Right lobe of liver (tissue), 6 donors: Measurements from ENCODE around the gene ZNF513. TPM values are rescaled to one million over a fixed set of nuclear protein-coding genes. Genes with fewer than 3 reads are reported as not detected.

Experiments
- ATAC-seq, 4 donors: fragments of 200-7000 bp; cut with Tn5 transposase; one replicate each; pipeline ENCODE4 v1.9.1; 2020; ENCODE audit warnings: mild to moderate bottlenecking in 4 of 4, moderate library complexity in 4 of 4
- DNase-seq, 3 donors: peaks; one replicate each; pipeline ENCODE4 v3.0.0-alpha.2; 2020
- H3K27ac ChIP-seq, 3 donors: fragments of 200-600 bp; one replicate each; pipeline ENCODE4 v1.8.0; 2022
- H3K27me3 ChIP-seq, 2 donors: fragments of 200-600 bp; one replicate each; pipeline ENCODE4 v1.8.0; 2022
- H3K36me3 ChIP-seq, 4 donors: fragments of 200-600 bp; sonication (generic) in 1 of 4; one replicate each; pipeline versions ENCODE4 v1.5.1 to v1.8.0; 2017 to 2022; ENCODE audit warnings: control low read depth in 1 of 4
- H3K4me1 ChIP-seq, 4 donors: fragments of 200-600 bp; sonication (generic) in 1 of 4; one replicate each; pipeline versions ENCODE4 v1.5.1 to v1.8.0; 2017 to 2022; ENCODE audit warnings: control low read depth in 1 of 4
- H3K4me3 ChIP-seq, 3 donors: fragments of 200-600 bp; one replicate each; pipeline ENCODE4 v1.8.0; 2022
- H3K9me3 ChIP-seq, 4 donors: fragments of 200-600 bp; sonication (generic) in 1 of 4; one replicate each; pipeline versions ENCODE4 v1.5.1 to v1.8.0; 2017 to 2022; ENCODE audit warnings: control low read depth in 1 of 4
- CTCF ChIP-seq, 4 donors: fragments of 200-600 bp in 3 of 4; fragments of 450-650 bp in 1 of 4; IDR thresholded peaks; one replicate each; pipeline versions ENCODE4 v1.5.1 to v1.8.0; 2016 to 2022; ENCODE audit warnings: antibody characterized with exemption in 4 of 4, mild to moderate bottlenecking in 2 of 4
- POLR2A ChIP-seq: fragments of 450-650 bp; IDR thresholded peaks from one replicate; pipeline ENCODE4 v1.6.1; 2017; ENCODE audit warnings: antibody characterized with exemption, mild to moderate bottlenecking
- WGBS: methylation state at CpG from one replicate; pipeline ENCODE4 v1.1.6; 2018; ENCODE audit warnings: low coverage, low lambda C conversion rate; ENCODE audit not compliant: insufficient coverage; ENCODE audit errors: missing lambda C conversion rate; 5-methylcytosine and 5-hydroxymethylcytosine counted together
- intact Hi-C, 2 donors: fragments of 100-400 bp; cut with DNase I; formaldehyde crosslinking; loops; one replicate each; pipeline versions ENCODE4 v1.11.2 to v1.14.1; 2022
- total RNA-seq, 6 experiments: library from RNA; depleted of rRNA in 2 of 6; stranded (reverse); fragments of >200 nt in 2 of 6; fragmentation: NEBNext Ultra II Directional in 3 of 6; extraction: Animal tissue kit (Norgen Biotek cat#: 25700) in 3 of 6; gene quantifications; one replicate each; pipeline versions ENCODE4 v1.1.0 to v1.2.4, GENCODE V29; 2016 to 2023
- donor health status: DM: no; HTN: yes; CAD: no.
- donor health status: DM: no; HTN: no; CAD: no.
- donor health status: DM: no; HTN: no; CAD: no.
- donor health status: DM: no; HTN: yes; CAD: no.
- donor health status: DM: no; HTN: yes; CAD: no.

Gene ZNF513
- total RNA-seq, 6 experiments from 2014 or later, result 6.0 to 14.7 (median 9.8) TPM

- no peak overlapping the region for H3K4me3 ChIP-seq
- H3K27ac ChIP-seq, result no peak overlapping the region
- no peak for TF ChIP-seq CTCF (IDR thresholded peaks at IDR 0.05)
- no peak for TF ChIP-seq POLR2A
- no peak for ATAC-seq
- peaks cover 6 to 64% (median 26%) of the 10 kb centered on the region in 4 donors for H3K36me3 ChIP-seq
- DNase-seq, result no peak
- H3K4me1 ChIP-seq, result peaks cover 0 to 56% (median 22%) of the 10 kb centered on the region in 4 donors
- WGBS, result 50% methylated on average over 5 of the region's 16 CpGs
- no peaks in the 10 kb centered on the region for H3K9me3 ChIP-seq
- intact Hi-C loops, result no loop called here
- H3K27me3 ChIP-seq, result no peaks in the 10 kb centered on the region
Observed at GRCh38 chr2:27376151-27376865, 4.2 kb downstream of the ZNF513 start.

- no peak for TF ChIP-seq CTCF (IDR thresholded peaks at IDR 0.05)
- TF ChIP-seq POLR2A, result no peak
- WGBS, result 61% methylated on average over 3 of the region's 20 CpGs
- H3K4me3 ChIP-seq, result no peak overlapping the region
- H3K4me1 ChIP-seq, result peaks cover 0 to 51% (median 22%) of the 10 kb centered on the region in 4 donors
- ATAC-seq (no peak), DNase-seq (no peak)
- H3K27ac ChIP-seq, result no peak overlapping the region
- intact Hi-C loops, result no loop called here
- H3K36me3 ChIP-seq, result peaks cover 6 to 64% (median 26%) of the 10 kb centered on the region in 4 donors
- no peaks in the 10 kb centered on the region for H3K9me3 ChIP-seq
- no peaks in the 10 kb centered on the region for H3K27me3 ChIP-seq
Observed at GRCh38 chr2:27375513-27376099, 4.9 kb downstream of the ZNF513 start.

GRCh38 chr2:27373567-27373966, 7.0 kb downstream of the ZNF513 start:
- peaks cover 6 to 68% (median 26%) of the 10 kb centered on the region in 4 donors for H3K36me3 ChIP-seq
- H3K4me1 ChIP-seq, result peaks cover 0 to 48% (median 17%) of the 10 kb centered on the region in 4 donors
- 82% methylated on average over 5 of the region's 5 CpGs for WGBS

GRCh38 chr2:27372937-27373336, 7.6 kb downstream of the ZNF513 start:
- no peak for ATAC-seq
- DNase-seq, result no peak
- WGBS, result 60% methylated on average over 1 of the region's 6 CpGs
- Histone ChIP-seq H3K9me3 (no peaks in the 10 kb centered on the region), H3K36me3 (peaks cover 6 to 70% (median 26%) of the 10 kb centered on the region in 4 donors), H3K27ac (no peak overlapping the region), H3K27me3 (no peaks in the 10 kb centered on the region), H3K4me3 (no peak overlapping the region), H3K4me1 (peaks cover 0 to 41% (median 17%) of the 10 kb centered on the region in 4 donors)
- TF ChIP-seq CTCF (IDR thresholded peaks at IDR 0.05) (no peak), POLR2A (no peak)
- intact Hi-C loops, result no loop called here

More at GRCh38 chr2:27373567-27373966, 7.0 kb downstream of the ZNF513 start:
- intact Hi-C loops, result no loop called here
- DNase-seq (no peak), ATAC-seq (no peak)
- Histone ChIP-seq H3K27me3 (no peaks in the 10 kb centered on the region), H3K4me3 (no peak overlapping the region), H3K27ac (no peak overlapping the region), H3K9me3 (no peaks in the 10 kb centered on the region)
- TF ChIP-seq CTCF (IDR thresholded peaks at IDR 0.05) (no peak), POLR2A (no peak)
